Activated naive CD4-positive, alpha-beta T cell treated with anti-CD3 and anti-CD28 coated beads, Interleukin-2, amount 50 U/mL, for 24 hours (primary cell): ENCODE results near the gene SLCO3A1.

Experiments used
- H3K27ac Mint-ChIP-seq: one replicate; pipeline ENCODE4 v1.8.0; 2021; ENCODE audit warnings: mild to moderate bottlenecking, mixed read lengths
- H3K27me3 Mint-ChIP-seq: one replicate; pipeline ENCODE4 v1.8.0; 2021; ENCODE audit warnings: mixed read lengths
- H3K36me3 Mint-ChIP-seq: one replicate; pipeline ENCODE4 v1.8.0; 2021; ENCODE audit warnings: mixed read lengths
- H3K4me1 Mint-ChIP-seq: one replicate; pipeline ENCODE4 v1.8.0; 2021; ENCODE audit warnings: mixed read lengths
- H3K4me3 Mint-ChIP-seq: one replicate; pipeline ENCODE4 v1.8.0; 2021; ENCODE audit warnings: mild to moderate bottlenecking, mixed read lengths
- H3K9me3 Mint-ChIP-seq: one replicate; pipeline ENCODE4 v1.8.0; 2021; ENCODE audit warnings: mixed read lengths

SLCO3A1 gene

GRCh38 chr15:92159481-92159880 lies 306.0 kb downstream of the SLCO3A1 start:
- Mint-ChIP-seq H3K27me3 (no peaks in the 10 kb centered on the region), H3K36me3 (peaks cover 17% of the 10 kb centered on the region), H3K4me3 (no peak overlapping the region), H3K9me3 (no peaks in the 10 kb centered on the region), H3K4me1 (peaks cover 13% of the 10 kb centered on the region), H3K27ac (no peak overlapping the region)

DNA sequence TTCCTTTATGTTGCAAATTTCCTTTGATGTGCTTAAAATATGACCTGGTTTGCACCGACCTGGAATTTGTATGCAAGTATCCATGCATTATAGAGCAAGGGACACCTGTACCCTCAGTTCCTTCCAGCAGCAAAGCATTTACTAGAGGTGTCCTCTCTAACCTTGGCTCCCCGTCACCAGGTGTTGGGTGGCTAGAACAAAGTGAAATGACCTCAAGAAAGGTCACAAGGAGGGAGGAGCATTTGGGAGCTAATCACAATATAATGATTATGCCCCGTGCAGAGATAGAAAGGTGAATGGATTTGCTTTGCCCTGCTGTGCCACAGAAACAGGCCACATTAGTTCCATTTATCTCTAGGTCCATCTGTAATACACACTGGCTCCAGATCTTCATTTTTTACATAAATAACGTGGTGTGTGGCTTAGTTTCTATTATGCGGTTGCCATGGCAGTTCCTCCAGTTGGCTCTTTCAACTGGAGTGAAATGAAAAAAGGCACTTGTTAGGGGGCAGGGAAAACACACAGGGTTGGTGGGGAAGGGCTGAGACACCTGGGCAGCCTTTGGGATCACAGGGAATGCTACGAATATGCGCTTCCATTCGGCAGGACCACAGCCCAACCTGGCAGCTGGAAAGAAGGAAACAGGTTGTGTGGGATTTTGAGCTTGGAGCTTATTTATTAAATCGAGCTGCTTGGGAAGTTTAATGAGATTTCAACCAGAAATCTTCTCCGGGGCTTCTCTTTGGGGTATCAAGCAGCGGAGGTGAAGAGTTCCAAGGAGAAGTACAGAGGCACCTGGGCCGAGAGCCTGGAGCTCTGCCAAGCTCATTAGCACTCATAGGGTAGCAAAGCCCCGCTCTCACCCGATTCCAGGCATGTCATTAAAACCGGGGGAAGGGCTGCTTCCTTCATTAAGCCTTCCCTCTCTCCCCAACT lies 306.7 kb downstream of the SLCO3A1 start:
- Mint-ChIP-seq H3K9me3 (no peaks in the 10 kb centered on the region), H3K4me1 (peaks cover 13% of the 10 kb centered on the region), H3K27ac (no peak overlapping the region), H3K27me3 (no peaks in the 10 kb centered on the region), H3K4me3 (no peak overlapping the region), H3K36me3 (peaks cover 19% of the 10 kb centered on the region)

GRCh38 chr15:92161039-92161670 lies 307.6 kb downstream of the SLCO3A1 start:
- H3K36me3 Mint-ChIP-seq, result peaks cover 17% of the 10 kb centered on the region

GRCh38 chr15:92162657-92163056 lies 309.1 kb downstream of the SLCO3A1 start:
- H3K27me3 Mint-ChIP-seq, result no peaks in the 10 kb centered on the region
- H3K36me3 Mint-ChIP-seq, result peaks cover 17% of the 10 kb centered on the region
- no peak overlapping the region for H3K4me3 Mint-ChIP-seq
- H3K9me3 Mint-ChIP-seq, result no peaks in the 10 kb centered on the region
- peaks cover 13% of the 10 kb centered on the region for H3K4me1 Mint-ChIP-seq
- H3K27ac Mint-ChIP-seq, result no peak overlapping the region

More at GRCh38 chr15:92161039-92161670, 307.6 kb downstream of the SLCO3A1 start:
- Mint-ChIP-seq H3K9me3 (no peaks in the 10 kb centered on the region), H3K4me3 (no peak overlapping the region), H3K27me3 (no peaks in the 10 kb centered on the region), H3K27ac (no peak overlapping the region), H3K4me1 (peaks cover 13% of the 10 kb centered on the region)

DNA sequence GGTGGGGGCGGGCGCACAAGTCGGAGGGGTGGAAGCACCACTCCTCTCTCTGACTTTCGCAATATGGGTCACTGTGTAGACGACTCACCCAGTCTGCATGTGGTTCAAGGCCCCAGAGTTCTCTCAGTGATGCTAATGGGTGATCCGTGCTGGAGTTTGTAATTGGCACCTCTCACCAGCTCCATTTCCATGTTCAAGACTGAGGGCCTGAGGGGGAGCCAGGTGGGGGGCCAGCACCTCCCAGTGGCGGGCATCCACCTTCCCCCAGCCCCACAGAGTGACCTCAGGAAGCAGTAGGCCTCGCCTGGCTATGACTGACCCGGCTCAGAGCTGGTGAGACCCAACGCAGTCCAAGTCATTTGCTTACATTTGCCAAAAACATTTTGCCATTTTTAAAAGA lies 310.1 kb downstream of the SLCO3A1 start:
- Mint-ChIP-seq H3K4me1 (peaks cover 9% of the 10 kb centered on the region), H3K4me3 (no peak overlapping the region), H3K27me3 (no peaks in the 10 kb centered on the region), H3K36me3 (peaks cover 12% of the 10 kb centered on the region), H3K27ac (no peak overlapping the region), H3K9me3 (no peaks in the 10 kb centered on the region)

DNA sequence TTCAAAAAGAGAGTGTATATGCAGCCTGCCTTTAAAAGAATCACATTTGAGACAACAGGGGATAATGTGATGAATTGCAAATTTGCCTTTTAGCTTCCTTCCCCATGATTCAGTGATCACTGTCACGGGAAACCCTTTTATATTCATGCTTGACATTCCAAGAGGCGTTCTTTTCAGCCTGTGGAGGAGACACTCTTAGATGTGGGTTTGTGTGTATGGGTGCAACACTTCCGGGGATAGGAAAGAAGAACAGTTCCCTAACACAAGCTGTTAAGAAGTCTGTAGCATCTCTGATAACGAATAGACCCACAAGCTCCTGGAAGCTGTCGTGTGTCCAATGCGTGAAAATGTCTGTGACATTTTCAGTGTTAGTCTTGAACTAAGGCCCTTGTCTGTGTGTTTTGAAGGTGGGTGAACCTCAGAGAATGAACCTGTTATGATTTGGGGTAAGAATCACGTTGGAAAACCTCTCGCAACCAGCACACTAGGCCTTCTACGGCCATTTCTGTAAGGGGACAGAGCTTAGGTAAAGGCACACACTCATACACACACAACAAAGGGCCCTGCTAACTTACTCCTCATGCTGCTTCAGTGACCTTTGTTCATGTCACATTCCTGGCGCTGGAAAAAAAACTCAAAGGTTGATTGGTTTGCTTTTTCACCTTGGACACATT lies 311.0 kb downstream of the SLCO3A1 start:
- no peaks in the 10 kb centered on the region for H3K9me3 Mint-ChIP-seq
- H3K4me3 Mint-ChIP-seq, result no peak overlapping the region
- no peak overlapping the region for H3K27ac Mint-ChIP-seq
- no peaks in the 10 kb centered on the region for H3K27me3 Mint-ChIP-seq
- peaks cover 12% of the 10 kb centered on the region for H3K36me3 Mint-ChIP-seq
- H3K4me1 Mint-ChIP-seq, result peaks cover 6% of the 10 kb centered on the region

GRCh38 chr15:92165001-92165346 lies 311.5 kb downstream of the SLCO3A1 start:
- no peaks in the 10 kb centered on the region for H3K27me3 Mint-ChIP-seq
- H3K9me3 Mint-ChIP-seq, result no peaks in the 10 kb centered on the region
- peaks cover 12% of the 10 kb centered on the region for H3K36me3 Mint-ChIP-seq
- H3K27ac Mint-ChIP-seq, result no peak overlapping the region
- H3K4me1 Mint-ChIP-seq, result peaks cover 6% of the 10 kb centered on the region
- no peak overlapping the region for H3K4me3 Mint-ChIP-seq

GRCh38 chr15:92166029-92166428 lies 312.5 kb downstream of the SLCO3A1 start:
- no peaks in the 10 kb centered on the region for H3K9me3 Mint-ChIP-seq
- no peaks in the 10 kb centered on the region for H3K27me3 Mint-ChIP-seq
- no peak overlapping the region for H3K27ac Mint-ChIP-seq
- H3K36me3 Mint-ChIP-seq, result peaks cover 12% of the 10 kb centered on the region
- H3K4me1 Mint-ChIP-seq, result peaks cover 3% of the 10 kb centered on the region
- H3K4me3 Mint-ChIP-seq, result no peak overlapping the region

DNA sequence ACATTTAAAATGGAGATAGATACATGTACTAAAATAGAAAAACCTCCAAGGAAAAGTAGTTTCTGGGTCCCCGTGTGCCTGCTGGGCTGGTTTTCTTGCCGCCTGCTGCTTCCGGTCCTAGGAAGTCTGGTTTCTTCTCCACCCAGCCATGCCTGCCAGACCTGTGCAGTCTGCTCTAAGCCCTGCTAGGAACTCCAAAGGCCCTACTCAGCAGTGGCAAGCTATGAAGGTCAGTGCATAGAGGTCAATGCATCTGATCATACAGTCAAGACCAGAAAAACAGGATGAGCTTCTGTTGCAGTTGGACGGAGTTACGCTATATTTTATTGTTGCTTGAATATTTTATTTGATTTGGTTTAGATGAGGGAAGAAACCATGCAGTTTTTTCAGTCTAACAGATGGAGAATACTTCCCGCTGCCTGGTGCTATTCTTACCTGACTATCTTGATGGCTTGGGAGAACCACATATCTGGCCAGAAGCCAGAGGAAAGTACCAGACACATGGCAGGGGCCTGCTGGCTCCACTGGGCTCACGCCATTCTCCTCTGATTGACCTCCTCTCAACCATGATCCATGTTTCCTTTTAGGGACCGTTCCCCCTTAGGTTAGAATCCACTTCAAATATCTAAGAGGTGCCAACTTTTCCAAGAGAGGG lies 313.4 kb downstream of the SLCO3A1 start:
- Mint-ChIP-seq H3K36me3 (peaks cover 10% of the 10 kb centered on the region), H3K27me3 (no peaks in the 10 kb centered on the region)

DNA sequence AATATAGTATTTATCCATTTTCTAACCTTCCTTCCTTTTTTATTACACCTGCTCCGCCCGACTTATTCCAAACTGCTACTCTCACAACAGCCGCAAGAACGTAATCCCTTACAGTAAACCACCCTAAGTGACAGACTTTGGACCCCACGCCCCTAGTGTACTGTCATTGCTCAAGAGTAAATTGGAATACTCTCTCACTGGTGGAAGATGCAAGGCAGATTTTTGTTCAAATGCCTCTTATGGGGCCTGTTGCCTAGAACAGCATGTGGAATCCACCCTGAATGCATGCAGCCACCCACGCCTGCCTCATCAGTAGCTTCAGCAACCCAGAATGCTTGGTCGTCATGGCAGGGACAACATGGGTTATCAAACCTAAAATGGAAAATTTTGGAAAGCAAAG lies 313.9 kb downstream of the SLCO3A1 start:
- Mint-ChIP-seq H3K27ac (no peak overlapping the region), H3K9me3 (no peaks in the 10 kb centered on the region), H3K27me3 (no peaks in the 10 kb centered on the region), H3K36me3 (peaks cover 12% of the 10 kb centered on the region), H3K4me1 (no peaks in the 10 kb centered on the region), H3K4me3 (no peak overlapping the region)

More for the DNA sequence above, 313.4 kb downstream of the SLCO3A1 start:
- H3K4me3 Mint-ChIP-seq, result no peak overlapping the region
- no peak overlapping the region for H3K27ac Mint-ChIP-seq
- no peaks in the 10 kb centered on the region for H3K4me1 Mint-ChIP-seq
- H3K9me3 Mint-ChIP-seq, result no peaks in the 10 kb centered on the region

DNA sequence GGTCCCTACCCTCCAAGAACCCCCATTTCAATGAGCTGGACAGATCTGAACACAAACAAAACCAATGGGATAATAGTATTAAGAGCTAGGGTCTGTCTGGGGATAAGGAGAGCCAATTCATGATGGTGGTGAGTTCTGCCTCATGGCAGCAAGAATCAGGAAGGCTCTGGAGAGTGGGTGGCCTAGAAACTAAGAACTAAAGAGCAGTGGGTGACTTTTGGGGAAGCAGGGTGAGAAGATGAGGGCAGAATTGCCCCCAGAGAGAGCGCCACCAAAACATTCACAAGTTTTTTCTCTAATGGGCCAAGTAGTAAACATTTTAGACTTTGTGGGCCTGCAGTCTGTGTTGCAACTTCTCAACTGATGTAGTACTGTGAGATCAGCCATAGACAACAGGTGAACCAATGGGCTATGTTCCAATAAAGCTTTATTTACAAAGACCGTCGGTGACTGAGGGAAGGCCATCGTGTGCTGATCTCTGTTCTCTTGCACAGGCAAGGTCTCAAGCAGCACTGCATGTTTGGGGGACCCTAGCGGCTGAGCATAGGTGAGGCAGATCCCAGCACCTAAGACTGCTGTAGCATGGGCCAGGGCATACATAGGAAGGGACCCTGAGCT lies 314.7 kb downstream of the SLCO3A1 start:
- no peak overlapping the region for H3K4me3 Mint-ChIP-seq
- H3K36me3 Mint-ChIP-seq, result peaks cover 7% of the 10 kb centered on the region
- H3K4me1 Mint-ChIP-seq, result no peaks in the 10 kb centered on the region
- no peaks in the 10 kb centered on the region for H3K9me3 Mint-ChIP-seq
- no peak overlapping the region for H3K27ac Mint-ChIP-seq
- H3K27me3 Mint-ChIP-seq, result no peaks in the 10 kb centered on the region

GRCh38 chr15:92170897-92171296 lies 317.4 kb downstream of the SLCO3A1 start:
- Mint-ChIP-seq H3K27ac (no peak overlapping the region), H3K36me3 (peaks cover 6% of the 10 kb centered on the region), H3K27me3 (peaks cover 1% of the 10 kb centered on the region), H3K4me3 (no peak overlapping the region), H3K4me1 (no peaks in the 10 kb centered on the region), H3K9me3 (no peaks in the 10 kb centered on the region)

DNA sequence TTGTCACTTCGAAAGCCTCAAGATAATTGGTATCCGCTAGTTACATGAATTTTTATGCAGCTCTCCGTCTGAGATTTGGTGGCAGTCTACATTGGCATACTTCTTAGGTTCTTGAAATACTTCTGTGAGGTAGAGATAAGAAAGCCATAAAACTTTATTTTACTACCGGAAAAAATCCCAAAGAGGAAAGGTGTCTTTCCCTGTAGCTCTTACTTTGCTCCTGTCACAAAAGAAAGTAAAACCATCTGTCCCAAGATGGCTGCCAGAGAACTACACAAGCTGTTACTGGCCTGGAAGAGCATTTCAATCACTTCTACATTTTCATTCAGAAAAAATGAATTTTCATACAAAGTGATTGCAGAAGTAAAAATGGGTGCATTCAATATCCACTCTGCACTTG lies 325.4 kb downstream of the SLCO3A1 start:
- Mint-ChIP-seq H3K27ac (no peak overlapping the region), H3K27me3 (peaks cover 7% of the 10 kb centered on the region), H3K4me1 (no peaks in the 10 kb centered on the region), H3K9me3 (no peaks in the 10 kb centered on the region), H3K36me3 (no peaks in the 10 kb centered on the region), H3K4me3 (no peak overlapping the region)

DNA sequence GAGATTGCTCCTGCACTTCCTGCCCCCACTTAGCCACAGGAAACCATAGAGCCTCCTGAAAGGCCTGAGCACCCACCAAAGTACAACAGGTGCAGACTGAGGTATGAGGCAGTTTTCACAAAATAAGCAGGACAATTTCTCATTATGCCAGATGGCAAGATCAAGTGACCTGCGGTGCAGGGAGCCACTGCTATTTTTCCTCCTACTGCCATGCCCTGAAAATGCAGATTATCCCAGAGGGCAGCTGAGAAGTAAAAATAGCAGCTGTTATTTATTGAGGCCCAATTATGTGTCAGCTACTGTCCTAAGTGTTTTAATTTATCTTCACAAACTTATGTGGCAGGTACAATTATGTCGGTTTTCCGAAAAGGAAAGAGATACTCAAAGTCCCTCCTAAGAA lies 330.6 kb downstream of the SLCO3A1 start:
- peaks cover 5% of the 10 kb centered on the region for H3K27me3 Mint-ChIP-seq
- no peak overlapping the region for H3K4me3 Mint-ChIP-seq

GRCh38 chr15:92184679-92185230 lies 331.2 kb downstream of the SLCO3A1 start:
- Mint-ChIP-seq H3K4me1 (no peaks in the 10 kb centered on the region), H3K4me3 (no peak overlapping the region), H3K27ac (no peak overlapping the region), H3K9me3 (no peaks in the 10 kb centered on the region), H3K36me3 (no peaks in the 10 kb centered on the region), H3K27me3 (peaks cover 5% of the 10 kb centered on the region)

More for the DNA sequence above, 330.6 kb downstream of the SLCO3A1 start:
- H3K4me1 Mint-ChIP-seq, result no peaks in the 10 kb centered on the region
- H3K36me3 Mint-ChIP-seq, result no peaks in the 10 kb centered on the region
- no peak overlapping the region for H3K27ac Mint-ChIP-seq
- no peaks in the 10 kb centered on the region for H3K9me3 Mint-ChIP-seq
